ENCODE data around the gene ZCCHC17.

Gene ZCCHC17

DNA sequence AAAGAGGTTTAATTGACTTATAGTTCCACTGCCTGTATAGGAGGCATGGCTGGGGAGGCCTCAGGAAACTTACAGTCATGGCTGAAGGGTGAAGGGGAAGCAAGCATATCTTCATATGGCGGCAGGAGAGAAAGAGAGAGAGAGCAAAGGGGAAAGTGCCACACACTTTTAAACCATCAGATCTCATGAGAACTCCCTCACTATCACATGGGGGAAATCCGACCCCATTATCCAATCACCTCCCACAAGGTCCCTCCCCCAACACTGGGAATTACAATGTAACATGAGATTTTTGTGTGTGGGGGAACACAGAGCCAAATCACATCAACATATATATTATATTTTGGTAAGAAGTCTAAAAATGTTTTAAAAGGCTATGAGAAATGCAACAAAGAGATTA lies 48.8 kb downstream of the ZCCHC17 start:
- CTCF ChIA-PET: no interaction called here
- POLR2A ChIA-PET (ENCODE audit: low non-redundant PET): no interaction called here
- TF ChIP-seq, protein P1, sequence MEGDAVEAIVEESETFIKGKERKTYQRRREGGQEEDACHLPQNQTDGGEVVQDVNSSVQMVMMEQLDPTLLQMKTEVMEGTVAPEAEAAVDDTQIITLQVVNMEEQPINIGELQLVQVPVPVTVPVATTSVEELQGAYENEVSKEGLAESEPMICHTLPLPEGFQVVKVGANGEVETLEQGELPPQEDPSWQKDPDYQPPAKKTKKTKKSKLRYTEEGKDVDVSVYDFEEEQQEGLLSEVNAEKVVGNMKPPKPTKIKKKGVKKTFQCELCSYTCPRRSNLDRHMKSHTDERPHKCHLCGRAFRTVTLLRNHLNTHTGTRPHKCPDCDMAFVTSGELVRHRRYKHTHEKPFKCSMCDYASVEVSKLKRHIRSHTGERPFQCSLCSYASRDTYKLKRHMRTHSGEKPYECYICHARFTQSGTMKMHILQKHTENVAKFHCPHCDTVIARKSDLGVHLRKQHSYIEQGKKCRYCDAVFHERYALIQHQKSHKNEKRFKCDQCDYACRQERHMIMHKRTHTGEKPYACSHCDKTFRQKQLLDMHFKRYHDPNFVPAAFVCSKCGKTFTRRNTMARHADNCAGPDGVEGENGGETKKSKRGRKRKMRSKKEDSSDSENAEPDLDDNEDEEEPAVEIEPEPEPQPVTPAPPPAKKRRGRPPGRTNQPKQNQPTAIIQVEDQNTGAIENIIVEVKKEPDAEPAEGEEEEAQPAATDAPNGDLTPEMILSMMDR (conservative IDR thresholded peaks at IDR 0.05; ENCODE audit: low read depth): no peak

DNA sequence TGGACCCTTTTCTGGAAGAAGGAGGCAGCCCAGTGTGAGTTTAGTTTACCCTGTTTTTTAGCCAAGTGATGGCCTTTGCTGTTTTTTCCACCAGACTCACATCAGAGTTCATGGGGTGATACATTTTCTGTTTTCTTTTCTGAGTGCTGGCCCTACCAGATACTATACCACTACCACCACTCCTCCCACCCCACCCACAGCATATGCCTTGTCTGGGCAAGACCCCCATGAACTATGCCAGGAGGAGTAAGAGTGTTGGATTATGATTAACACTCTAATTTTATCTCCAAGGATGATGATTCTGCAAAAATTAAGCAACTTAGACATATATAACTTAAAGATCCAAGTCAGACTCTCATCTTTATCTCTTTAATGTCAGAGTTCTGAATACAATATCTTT lies 50.0 kb downstream of the ZCCHC17 start:
- ChIA-PET CTCF (interaction anchor here (0.6 kb wide), 1 partner anchor 541 kb away, joined by 3 read pairs; no protein-coding TSS in a partner anchor), POLR2A (ENCODE audit: low non-redundant PET) (no interaction called here)
- no peak for DNase-seq (ENCODE audit: low spot score)
- H3K27ac ChIP-seq: no peak overlapping the region
- TF ChIP-seq, protein P1 (conservative IDR thresholded peaks at IDR 0.05; ENCODE audit: low read depth): no peak

More for the DNA sequence above, 48.8 kb downstream of the ZCCHC17 start:
- no peak overlapping the region for H3K27ac ChIP-seq
- no peak for DNase-seq (ENCODE audit: low spot score)

DNA sequence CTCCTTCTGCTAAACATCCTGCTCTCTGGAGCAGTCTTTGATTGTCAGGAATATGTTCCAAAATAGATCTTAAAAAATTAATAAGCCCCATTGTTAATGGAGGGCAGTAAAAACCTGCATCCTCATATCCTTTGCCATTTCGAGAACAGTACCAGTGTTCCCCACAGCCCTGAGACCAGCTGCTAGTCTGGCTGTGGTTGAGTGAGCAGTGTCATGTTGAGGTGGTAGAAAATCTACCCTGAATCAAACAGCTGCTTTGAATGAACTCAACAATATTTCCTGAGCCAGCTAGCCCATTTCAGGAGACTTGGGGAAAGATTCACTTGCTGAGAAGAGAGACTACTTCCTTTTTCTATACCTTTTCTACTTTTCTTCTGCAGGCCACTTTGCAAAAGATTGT lies 51.6 kb downstream of the ZCCHC17 start:
- TF ChIP-seq, protein P1 (conservative IDR thresholded peaks at IDR 0.05; ENCODE audit: low read depth): no peak
- ChIA-PET CTCF (no interaction called here), POLR2A (ENCODE audit: low non-redundant PET) (no interaction called here)
- DNase-seq (ENCODE audit: low spot score): no peak
- H3K27ac ChIP-seq: no peak overlapping the region

DNA sequence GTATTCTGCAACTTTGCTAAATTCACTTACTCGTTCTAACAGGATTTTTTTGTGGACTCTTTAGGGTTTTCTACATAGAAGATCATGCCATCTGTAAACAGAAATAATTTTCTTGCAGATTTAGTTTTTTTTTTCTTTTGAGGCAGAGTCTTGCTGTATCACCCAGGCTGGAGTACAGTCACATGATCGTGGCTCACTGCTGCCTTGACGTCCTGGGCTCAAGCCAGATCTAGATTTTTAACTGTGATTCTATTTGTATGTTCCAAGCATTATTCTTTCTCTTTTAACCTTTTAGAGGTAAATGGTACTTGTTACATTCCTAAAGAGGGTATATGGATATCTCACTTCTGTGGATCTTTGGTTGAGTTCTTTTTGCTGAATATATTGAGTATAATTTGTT lies 57.5 kb downstream of the ZCCHC17 start:
- no peak for DNase-seq (ENCODE audit: low spot score)
- H3K27ac ChIP-seq: no peak overlapping the region
- ChIA-PET CTCF (no interaction called here), POLR2A (ENCODE audit: low non-redundant PET) (no interaction called here)
- TF ChIP-seq, protein P1 (conservative IDR thresholded peaks at IDR 0.05; ENCODE audit: low read depth): no peak

DNA sequence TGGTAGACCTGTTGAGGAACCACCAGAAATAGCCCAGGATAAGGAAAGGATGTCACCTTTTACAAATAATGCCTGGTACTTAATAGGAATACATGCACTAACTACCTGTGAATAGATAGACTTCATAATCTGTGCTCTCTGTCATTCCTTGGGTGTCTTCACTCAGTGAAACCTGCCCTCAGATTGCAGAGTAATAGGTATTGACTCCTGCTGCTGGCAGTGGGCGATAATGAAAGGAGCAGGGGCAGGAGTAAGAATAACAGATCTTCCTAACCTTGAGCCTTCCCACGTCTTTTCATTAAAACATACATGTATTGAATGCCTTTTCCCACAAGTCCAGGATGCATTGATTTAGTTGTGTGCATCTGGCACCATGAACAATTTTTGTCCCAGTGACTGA lies 59.6 kb downstream of the ZCCHC17 start:
- ChIA-PET POLR2A (ENCODE audit: low non-redundant PET) (no interaction called here), CTCF (no interaction called here)
- TF ChIP-seq, protein P1 (conservative IDR thresholded peaks at IDR 0.05; ENCODE audit: low read depth): no peak
- no peak for DNase-seq (ENCODE audit: low spot score)
- H3K27ac ChIP-seq: no peak overlapping the region

GRCh38 chr1:31361607-31362006 lies 64.8 kb downstream of the ZCCHC17 start:
- POLR2A ChIA-PET (ENCODE audit: low non-redundant PET): no interaction called here
- TF ChIP-seq, protein P1 (conservative IDR thresholded peaks at IDR 0.05; ENCODE audit: low read depth): no peak

DNA sequence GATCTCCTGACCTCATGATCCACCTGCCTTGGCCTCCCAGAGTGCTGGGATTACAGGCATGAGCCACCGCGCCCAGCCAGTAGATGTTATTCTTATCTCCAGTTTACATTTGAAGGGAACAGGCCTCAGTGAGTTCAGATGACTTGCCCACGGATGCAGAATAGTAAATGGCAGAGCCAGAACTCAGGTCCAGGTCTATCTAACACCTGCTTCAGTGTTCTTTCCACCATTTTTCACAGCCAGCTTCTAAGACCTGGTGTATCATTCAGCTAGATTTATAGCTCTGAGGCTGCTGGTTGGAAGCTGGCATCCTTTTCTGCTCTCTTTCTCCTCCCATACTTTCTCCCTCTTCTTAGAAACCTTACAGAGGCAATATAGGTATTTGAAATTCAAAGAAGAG lies 65.2 kb downstream of the ZCCHC17 start:
- ChIA-PET POLR2A (ENCODE audit: low non-redundant PET) (no interaction called here), CTCF (interaction anchor here (0.6 kb wide), 1 partner anchor 186 kb away, joined by 3 read pairs; no protein-coding TSS in a partner anchor)
- H3K27ac ChIP-seq: no peak overlapping the region
- no peak for DNase-seq (ENCODE audit: low spot score)
- TF ChIP-seq, protein P1 (conservative IDR thresholded peaks at IDR 0.05; ENCODE audit: low read depth): no peak

More at GRCh38 chr1:31361607-31362006, 64.8 kb downstream of the ZCCHC17 start:
- no peak for DNase-seq (ENCODE audit: low spot score)
- no peak overlapping the region for H3K27ac ChIP-seq
- CTCF ChIA-PET: no interaction called here
